Measurements from ENCODE around the gene ETHE1.

The ETHE1 gene

GRCh38 chr19:43526884-43527859, at the start of gene ETHE1:
Gene ETHE1 (minus strand): TSS chr19:43527201. CDS start chr19:43527177, 24 bp downstream.
- Histone ChIP-seq H3F3A (ENCODE audit: insufficient read depth, low read length) (no peaks in the 10 kb centered on the region), H3K79me2 (ENCODE audit: insufficient read depth, low read length) (no peaks in the 10 kb centered on the region), H4K20me1 (ENCODE audit: insufficient read depth, low read length) (no peaks in the 10 kb centered on the region)

GRCh38 chr19:43575955-43576878, 49.2 kb upstream of the ETHE1 start:
- H3K27ac ChIP-seq (ENCODE audit: low read depth, low read length, poor library complexity, severe bottlenecking): no peak overlapping the region
- peak overlapping the region; percentile 97 for H3K4me3 ChIP-seq (ENCODE audit: low read depth, low read length, poor library complexity, severe bottlenecking)
- no peaks in the 10 kb centered on the region for H3K9me3 ChIP-seq (ENCODE audit: low read length)
- no peaks in the 10 kb centered on the region for H3F3A ChIP-seq (ENCODE audit: insufficient read depth, low read length)
- peak overlapping the region; percentile 84; the same call in 1 of the 2 replicates for H2AFZ ChIP-seq (ENCODE audit: low read length)
- H3K4me1 ChIP-seq (ENCODE audit: insufficient read depth, low read length, severe bottlenecking): peaks cover 18% of the 10 kb centered on the region
- no peaks in the 10 kb centered on the region for H4K20me1 ChIP-seq (ENCODE audit: insufficient read depth, low read length)
- H3K9ac ChIP-seq (ENCODE audit: low read length): peak overlapping the region; percentile 99
- peaks cover 16% of the 10 kb centered on the region; the same call in 1 of the 2 replicates for H3K36me3 ChIP-seq (ENCODE audit: insufficient read depth, low read length)
- no peaks in the 10 kb centered on the region for H3K9me2 ChIP-seq (ENCODE audit: low read depth, low read length)
- no peaks in the 10 kb centered on the region for H3K27me3 ChIP-seq (ENCODE audit: insufficient read depth, low read length)
- peak overlapping the region; percentile 96 for H3K4me2 ChIP-seq (ENCODE audit: low read length)
- TF ChIP-seq CTCF (IDR thresholded peaks at IDR 0.05; ENCODE audit: low read length) (no peak), EZH2 (IDR thresholded peaks at IDR 0.05; ENCODE audit: borderline replicate concordance, low read length) (no peak)
- 0 out of 2 replicates have a peak, but pooled peaks cover 3% of the 10 kb centered on the region for H3K79me2 ChIP-seq (ENCODE audit: insufficient read depth, low read length)

More at GRCh38 chr19:43526884-43527859, at the start of gene ETHE1:
- no peaks in the 10 kb centered on the region for H3K9me2 ChIP-seq (ENCODE audit: low read depth, low read length)
- H3K9ac ChIP-seq (ENCODE audit: low read length): peak within 1 kb of the TSS; percentile 52
- no peaks in the 10 kb centered on the region for H3K9me3 ChIP-seq (ENCODE audit: low read length)
- TF ChIP-seq CTCF (IDR thresholded peaks at IDR 0.05; ENCODE audit: low read length) (no peak), EZH2 (IDR thresholded peaks at IDR 0.05; ENCODE audit: borderline replicate concordance, low read length) (no peak)
- H3K27me3 ChIP-seq (ENCODE audit: insufficient read depth, low read length): no peaks in the 10 kb centered on the region
- no peak within 1 kb of the TSS for H3K27ac ChIP-seq (ENCODE audit: low read depth, low read length, poor library complexity, severe bottlenecking)
- peak within 1 kb of the TSS; percentile 64 for H3K4me3 ChIP-seq (ENCODE audit: low read depth, low read length, poor library complexity, severe bottlenecking)
- H3K4me1 ChIP-seq (ENCODE audit: insufficient read depth, low read length, severe bottlenecking): peaks cover 29% of the 10 kb centered on the region
- peak within 1 kb of the TSS; percentile 76 for H3K4me2 ChIP-seq (ENCODE audit: low read length)
- H3K36me3 ChIP-seq (ENCODE audit: insufficient read depth, low read length): no peaks in the 10 kb centered on the region
- H2AFZ ChIP-seq (ENCODE audit: low read length): no peak within 1 kb of the TSS
